GM13976 (cell line): ENCODE results near the gene BICDL1.

ENCODE experiments used
- DNase-seq: peaks from one replicate; pipeline ENCODE4 v3.0.0; 2012; ENCODE audit warnings: low spot score
- CTCF ChIP-seq: IDR thresholded peaks from 2 replicates; pipeline ENCODE4 v1.5.1; 2012; ENCODE audit warnings: borderline replicate concordance, mild to moderate bottlenecking; ENCODE audit not compliant: insufficient read depth; ENCODE audit errors: extremely low read depth, missing control alignments, control extremely low read depth
- in situ Hi-C: fragments of 300-500 bp; cut with MboI; formaldehyde crosslinking; loops from one replicate; pipeline ENCODE4 v1.12.0; 2022; ENCODE audit warnings: low sequenced_read_pairs, mixed read lengths, inconsistent platforms; ENCODE audit not compliant: unreplicated experiment

Gene BICDL1

GRCh38 chr12:120049426-120049825 is 60.4 kb downstream of the BICDL1 start:
- no peak for DNase-seq
- no peak for TF ChIP-seq CTCF
- in situ Hi-C loops, result no loop called here

- TF ChIP-seq CTCF, result no peak
- in situ Hi-C loops, result no loop called here
- no peak for DNase-seq
These were observed 62.5 kb downstream of the BICDL1 start for GRCh38 chr12:120051535-120051934.

DNA sequence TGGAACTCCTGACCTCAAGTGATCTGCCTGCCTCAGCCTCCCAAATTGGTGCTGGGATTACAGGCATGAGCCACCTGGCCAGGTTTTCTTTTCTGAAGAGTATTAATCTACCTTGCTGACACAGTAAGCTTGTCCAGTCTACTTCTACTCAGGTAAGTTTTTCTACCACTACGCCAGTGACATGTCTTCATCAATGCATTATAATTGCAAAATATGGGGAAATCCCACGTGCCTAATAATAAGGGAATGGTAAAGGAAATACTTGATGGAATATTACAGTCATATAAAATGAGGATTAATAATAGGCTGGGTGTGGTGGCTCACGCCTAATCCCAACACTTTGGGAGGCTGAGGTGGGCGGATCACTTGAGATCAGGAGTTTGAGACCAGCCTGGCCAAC is 65.3 kb downstream of the BICDL1 start:
- no peak for DNase-seq
- TF ChIP-seq CTCF, result no peak
- in situ Hi-C loops, result no loop called here

GRCh38 chr12:120055231-120056000 is 66.4 kb downstream of the BICDL1 start:
- TF ChIP-seq CTCF, result no peak
- in situ Hi-C loops, result no loop called here
- no peak for DNase-seq

GRCh38 chr12:120056739-120057138 is 67.7 kb downstream of the BICDL1 start:
- no peak for DNase-seq
- no peak for TF ChIP-seq CTCF
- in situ Hi-C loops, result no loop called here

- TF ChIP-seq CTCF, result no peak
- in situ Hi-C loops, result no loop called here
- no peak for DNase-seq
These were observed 71.2 kb downstream of the BICDL1 start for GRCh38 chr12:120060196-120060595.
